Measurements from ENCODE around the gene SH2B3. TPM values are rescaled to one million over a fixed set of nuclear protein-coding genes. Genes with fewer than 3 reads are reported as not detected.
"Not testable (repeated sequence)": the region's sequence is repeated elsewhere in the genome, so short reads cannot be mapped to it uniquely, and the experiment has no call there.

The SH2B3 gene
- total RNA-seq, 1 donor from 2014 or later = 42.8 TPM

DNA sequence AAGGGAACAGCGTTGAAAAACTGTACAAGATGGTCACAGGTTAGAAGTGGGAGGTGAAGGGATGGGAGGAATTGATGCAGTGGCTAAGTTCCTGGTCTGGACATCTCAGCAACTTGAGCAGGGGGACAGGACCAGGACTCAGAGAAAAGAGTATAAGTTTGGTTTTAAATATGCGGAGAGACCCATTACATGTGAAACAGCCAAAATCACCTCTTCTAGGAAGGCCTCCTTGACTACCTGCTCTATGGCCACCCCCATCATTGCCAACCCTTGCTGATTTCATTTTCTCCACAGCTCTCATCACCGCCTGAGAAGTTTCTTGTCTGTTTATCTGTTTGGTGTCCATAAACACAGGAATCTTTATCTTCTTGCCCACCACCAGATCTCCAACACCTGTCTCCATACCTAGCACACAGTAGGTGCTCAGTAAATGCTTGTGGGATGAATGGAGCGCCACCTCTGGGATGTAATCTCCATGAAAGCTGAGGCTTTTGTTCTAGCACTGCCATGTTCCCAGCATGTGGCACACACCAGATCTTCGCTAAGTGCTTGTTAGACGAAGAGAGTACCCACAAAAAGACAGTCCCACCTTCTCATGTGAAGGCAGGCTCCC, 25.7 kb upstream of the SH2B3 start:
- intact Hi-C loops (cut with DNase I) = no loop called here
- DNase-seq (no peak), ATAC-seq (ENCODE audit: poor library complexity) (no peak)

DNA sequence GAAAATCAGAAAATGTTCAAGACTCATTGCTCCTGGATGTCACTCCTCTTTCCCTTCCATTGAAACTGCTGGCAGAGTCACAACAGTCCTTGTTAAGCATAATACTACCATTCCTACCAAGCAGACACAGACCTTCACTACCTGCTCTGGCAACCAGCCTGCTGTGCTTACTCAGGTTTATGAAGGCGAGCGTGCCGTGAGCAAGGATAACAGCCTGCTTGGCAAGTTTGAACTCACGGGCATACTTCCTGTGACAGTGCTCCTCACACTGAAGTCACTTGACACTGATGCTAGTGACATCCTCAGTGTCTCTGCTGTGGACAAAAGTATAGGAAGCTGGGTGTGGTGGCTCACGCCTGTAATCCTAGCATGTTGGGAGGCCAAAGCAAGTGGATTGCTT, 21.1 kb upstream of the SH2B3 start:
- intact Hi-C loops (cut with DNase I) = no loop called here
- DNase-seq = no peak
- no peak for ATAC-seq (ENCODE audit: poor library complexity)

DNA sequence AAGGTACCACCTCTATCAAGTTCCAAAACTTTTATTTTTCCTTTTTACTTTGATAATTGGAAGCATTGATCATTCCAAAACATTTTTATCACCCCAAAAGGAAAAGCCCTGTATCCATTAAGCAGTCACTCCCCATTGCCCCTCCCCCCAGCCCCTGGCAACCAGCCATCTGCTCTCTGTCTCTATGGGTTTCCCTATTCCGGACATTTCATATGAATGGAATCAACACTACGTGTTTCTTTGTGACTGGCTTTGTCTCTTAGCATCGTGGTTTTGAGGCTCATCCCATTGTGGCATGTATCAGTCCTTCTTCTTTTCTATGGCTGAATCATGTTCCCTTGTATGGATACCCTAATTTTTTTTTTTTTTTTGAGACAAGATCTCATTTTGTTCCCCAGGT, 18.8 kb upstream of the SH2B3 start:
- intact Hi-C loops (cut with DNase I) = no loop called here
- DNase-seq = no peak
- no peak for ATAC-seq (ENCODE audit: poor library complexity)

DNA sequence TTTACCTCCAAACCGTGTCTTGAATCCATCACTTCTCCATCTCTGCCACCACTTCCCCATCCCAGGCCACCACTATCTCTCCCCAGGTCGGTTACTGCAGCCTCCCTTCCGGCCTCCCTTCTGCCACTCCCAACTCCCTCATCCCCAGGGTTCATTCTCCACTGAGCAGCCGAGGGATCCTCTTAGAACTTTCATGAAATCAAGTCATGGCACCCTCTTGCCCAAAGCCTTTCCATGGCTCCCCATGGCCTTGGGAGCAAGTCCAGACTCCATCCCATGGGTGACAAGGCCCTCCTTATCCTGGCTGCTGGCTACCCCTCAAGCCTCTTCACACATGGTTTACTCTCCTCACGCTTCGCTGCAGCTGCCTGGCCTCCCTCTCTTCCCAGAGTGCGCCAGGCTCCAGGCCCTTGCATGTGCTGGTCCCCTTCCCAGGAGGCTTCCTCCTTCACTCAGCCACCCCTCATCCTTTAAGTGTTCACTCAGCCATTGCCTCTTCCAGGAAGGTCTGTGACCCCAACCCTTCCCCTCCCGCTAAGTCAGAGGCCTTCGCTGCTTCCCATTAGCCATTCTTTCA, 17.9 kb upstream of the SH2B3 start:
- intact Hi-C loops (cut with DNase I) = no loop called here
- ATAC-seq (ENCODE audit: poor library complexity) (no peak), DNase-seq (no peak)

DNA sequence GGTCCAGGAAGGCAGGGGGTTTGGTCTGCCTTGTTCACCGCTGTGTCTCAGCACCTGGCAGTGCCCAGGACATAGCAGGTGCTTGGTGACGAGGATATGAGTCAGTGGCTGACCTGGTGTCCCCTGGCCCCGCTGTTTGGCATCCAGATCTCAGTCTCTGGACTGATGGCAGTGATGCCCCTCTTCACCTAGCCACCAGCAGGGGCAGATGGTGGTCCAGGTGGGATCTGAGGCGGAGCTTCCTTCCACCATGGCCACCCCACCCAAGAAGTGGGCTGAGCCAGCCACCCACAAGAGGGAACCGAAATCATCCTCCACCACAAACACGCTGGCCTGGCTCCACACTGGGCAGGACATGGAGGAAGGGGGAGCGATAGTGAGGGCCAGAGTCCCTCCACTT, 16.1 kb upstream of the SH2B3 start:
- ATAC-seq (ENCODE audit: poor library complexity) (no peak), DNase-seq (no peak)
- intact Hi-C loops (cut with DNase I) = no loop called here

DNA sequence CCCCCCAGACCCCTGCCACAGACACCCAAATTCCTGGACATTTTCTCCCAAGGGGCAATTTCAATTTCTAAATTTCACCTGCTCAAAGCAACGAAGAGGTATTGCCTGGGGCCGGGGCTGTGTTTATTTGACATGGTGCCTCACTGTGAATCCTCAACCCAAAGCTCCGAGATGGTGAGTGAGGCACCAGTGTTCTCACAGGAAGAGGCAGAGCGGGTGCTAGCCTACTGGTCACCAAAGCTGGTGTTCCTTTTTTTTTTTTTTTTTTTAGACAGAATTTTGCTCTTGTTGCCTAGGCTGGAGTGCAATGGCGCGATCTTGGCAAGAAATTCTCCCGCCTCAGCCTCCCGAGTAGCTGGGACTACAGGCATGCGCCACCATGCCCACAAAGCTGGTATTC, 14.8 kb upstream of the SH2B3 start:
- intact Hi-C loops (cut with DNase I) = no loop called here
- DNase-seq = no peak
- ATAC-seq (ENCODE audit: poor library complexity) = no peak

DNA sequence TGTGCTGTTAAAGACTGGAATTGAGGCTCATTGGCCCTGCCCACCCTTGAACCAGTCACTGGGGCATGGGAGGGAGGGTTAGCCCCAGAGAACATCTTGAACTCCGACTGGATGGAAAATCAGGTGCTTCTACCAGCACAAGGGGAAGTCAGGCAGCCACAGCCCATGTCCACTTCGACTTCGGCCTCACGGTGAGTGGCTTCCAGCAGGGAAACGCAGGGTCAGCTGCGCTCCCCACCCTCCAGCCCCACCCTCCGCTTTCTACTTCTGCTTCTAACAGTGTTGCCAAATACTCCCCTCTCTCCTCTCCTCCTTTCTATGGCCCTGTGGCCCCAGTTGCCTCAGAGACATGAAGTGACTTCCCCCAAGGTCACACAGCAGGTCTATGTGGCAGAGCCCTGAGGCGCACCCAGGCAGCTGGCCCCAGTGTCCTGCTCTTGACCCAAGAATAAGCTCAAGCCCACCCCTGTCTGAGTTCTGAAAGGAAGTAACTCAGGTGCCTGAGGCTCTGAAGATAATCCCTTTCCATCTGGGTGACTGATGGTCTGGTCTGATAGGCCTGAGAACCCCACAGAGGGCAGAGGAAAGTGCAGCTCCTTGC, 11.9 kb upstream of the SH2B3 start:
- peak; percentile 74 for DNase-seq
- intact Hi-C loops (cut with DNase I) = no loop called here
- ATAC-seq (ENCODE audit: poor library complexity) = peak; percentile 34

DNA sequence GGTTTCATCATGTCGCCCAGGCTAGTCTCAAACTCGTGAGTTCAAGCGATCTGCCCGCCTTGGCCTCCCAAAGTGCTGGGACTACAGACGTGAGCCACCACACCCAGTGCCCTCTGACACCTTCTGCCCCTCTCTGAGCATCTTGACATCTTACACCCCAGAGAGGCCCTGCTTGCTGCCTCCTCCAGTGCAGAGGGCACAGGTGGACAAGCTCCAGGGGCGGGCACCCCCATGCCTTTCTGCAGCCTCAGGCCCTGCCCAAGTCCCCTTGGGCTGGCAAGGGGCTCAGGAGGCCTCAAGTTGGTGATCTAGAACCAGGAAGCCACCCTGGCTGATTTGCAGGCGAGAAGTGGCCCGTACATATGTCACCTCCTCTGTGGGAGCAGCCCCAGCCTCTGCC, 11.2 kb upstream of the SH2B3 start:
- DNase-seq (no peak), ATAC-seq (ENCODE audit: poor library complexity) (no peak)
- intact Hi-C loops (cut with DNase I) = no loop called here

DNA sequence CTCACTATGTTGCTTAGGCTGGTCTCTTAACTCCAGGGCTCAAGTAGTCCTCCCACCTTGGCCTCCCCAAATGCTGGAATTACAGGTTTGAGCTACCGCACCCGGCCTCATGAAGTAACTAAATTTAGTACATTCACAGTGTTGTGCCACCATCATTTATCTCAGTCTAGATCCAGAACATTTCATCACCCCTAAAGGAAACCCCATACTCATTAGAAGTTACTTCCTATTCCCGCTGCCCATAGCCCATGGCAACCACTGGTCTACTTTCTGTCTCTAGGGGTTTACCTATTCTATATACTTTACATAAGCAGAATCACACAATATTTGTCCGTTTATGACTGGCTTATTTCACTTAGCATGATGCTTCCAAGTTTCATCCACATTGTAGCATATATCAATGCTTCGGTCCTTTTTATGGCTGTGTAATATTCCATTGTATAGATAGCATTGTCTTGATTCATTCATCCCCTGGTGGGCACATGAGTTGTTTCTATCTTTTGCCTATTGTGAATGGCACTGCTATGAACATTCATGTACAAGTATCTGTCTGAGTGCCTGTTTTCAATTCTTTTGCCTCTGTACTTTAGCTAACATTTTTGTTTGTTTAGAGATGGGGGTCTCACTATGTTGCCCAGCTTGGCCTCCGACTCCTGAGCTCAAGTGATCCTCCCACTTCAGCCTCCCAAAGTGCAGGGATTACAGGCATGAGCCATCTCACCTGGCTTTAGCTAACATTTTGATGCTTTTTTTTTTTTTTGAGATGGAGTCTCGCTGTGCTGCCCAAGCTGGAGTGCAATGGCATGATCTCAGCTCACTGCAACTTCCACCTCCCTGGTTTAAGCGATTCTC, 10.2 kb upstream of the SH2B3 start:
- no peak for ATAC-seq (ENCODE audit: poor library complexity)
- intact Hi-C loops (cut with DNase I) = loop anchor here (2.0 kb wide), 2 partner anchors 55 to 133 kb away; no protein-coding TSS in a partner anchor

DNA sequence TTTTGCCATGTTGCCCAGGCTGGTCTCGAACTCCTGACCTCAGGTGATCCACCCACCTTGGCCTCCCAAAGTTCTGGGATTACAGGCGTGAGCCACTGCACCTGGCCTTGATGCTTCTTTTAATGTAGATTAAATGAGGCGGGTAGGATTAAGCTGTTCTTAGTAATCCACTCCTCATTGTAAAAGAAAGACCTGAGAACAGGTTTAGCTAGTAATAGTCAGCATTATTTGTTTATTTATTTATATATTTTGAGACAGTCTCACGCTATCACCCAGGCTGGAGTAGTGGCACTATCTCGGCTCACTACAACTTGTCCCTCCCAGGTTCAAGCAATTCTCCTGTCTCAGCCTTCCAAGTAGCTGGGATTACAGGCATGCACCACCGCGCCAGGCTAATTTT, 9.5 kb upstream of the SH2B3 start:
- not testable (repeated sequence) for ATAC-seq (ENCODE audit: poor library complexity); DNase-seq
- intact Hi-C loops (cut with DNase I) = loop anchor here (2.0 kb wide), 2 partner anchors 55 to 133 kb away; no protein-coding TSS in a partner anchor

More for the DNA sequence above, 10.2 kb upstream of the SH2B3 start:
- no peak for DNase-seq

DNA sequence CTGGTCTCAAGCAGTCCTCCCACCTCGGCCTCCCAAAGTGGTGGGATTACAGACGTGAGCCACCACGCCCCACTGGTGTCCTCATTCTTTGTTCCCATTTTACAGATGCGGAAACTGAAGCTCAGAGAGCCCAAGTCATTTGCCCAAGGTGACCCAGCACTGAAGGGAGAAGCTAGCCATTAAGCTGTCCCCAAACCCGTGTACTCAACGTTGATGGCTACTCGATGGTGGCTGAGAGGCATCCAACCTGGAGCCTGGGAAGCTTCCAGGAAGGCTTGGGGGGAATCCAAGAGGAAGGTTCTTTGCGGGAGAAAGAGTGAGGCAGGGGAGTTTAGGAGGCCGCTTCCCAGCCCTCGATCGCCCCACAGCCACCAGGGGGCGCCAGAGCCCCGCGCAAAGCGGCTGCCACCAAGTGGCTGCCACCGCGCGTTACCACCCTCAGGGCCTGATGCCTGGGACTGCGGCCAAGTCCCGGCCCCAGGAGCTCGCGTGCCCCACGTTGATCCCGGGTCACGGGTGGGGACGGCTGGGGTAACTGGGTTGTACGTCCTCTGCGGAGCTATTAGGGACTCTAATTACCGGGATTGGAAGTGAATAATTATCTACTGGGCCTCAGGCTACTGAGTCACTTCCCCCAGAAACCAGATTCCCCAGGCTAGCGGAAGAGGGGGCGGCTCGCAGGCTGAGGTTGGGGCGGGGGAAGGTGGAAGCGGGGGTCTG, 8.8 kb upstream of the SH2B3 start:
- DNase-seq (peak; percentile 92), ATAC-seq (ENCODE audit: poor library complexity) (peak; percentile 93)
- intact Hi-C loops (cut with DNase I) = loop anchor here (2.0 kb wide), 2 partner anchors 54 to 132 kb away; no protein-coding TSS in a partner anchor

DNA sequence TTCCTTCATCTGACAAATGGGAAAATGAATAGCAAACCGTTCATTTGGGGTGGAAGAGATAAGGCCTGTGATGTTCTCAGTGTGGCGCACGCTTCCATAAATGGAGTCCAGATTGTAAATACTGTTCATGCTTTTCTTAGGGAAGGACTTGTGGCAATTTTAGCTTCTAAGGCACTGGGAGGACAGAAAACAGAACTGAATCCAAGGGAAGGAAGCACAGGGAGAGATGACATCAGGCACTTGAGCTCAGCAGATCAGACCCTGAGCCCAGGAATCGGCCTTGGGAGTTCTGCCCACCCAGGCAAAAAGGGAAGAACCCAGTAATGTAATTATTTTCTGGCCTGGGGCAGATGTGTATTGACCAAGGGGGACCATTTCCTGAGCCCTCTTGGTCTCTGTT, 7.2 kb upstream of the SH2B3 start:
- ATAC-seq (ENCODE audit: poor library complexity) (no peak), DNase-seq (no peak)
- intact Hi-C loops (cut with DNase I) = no loop called here

DNA sequence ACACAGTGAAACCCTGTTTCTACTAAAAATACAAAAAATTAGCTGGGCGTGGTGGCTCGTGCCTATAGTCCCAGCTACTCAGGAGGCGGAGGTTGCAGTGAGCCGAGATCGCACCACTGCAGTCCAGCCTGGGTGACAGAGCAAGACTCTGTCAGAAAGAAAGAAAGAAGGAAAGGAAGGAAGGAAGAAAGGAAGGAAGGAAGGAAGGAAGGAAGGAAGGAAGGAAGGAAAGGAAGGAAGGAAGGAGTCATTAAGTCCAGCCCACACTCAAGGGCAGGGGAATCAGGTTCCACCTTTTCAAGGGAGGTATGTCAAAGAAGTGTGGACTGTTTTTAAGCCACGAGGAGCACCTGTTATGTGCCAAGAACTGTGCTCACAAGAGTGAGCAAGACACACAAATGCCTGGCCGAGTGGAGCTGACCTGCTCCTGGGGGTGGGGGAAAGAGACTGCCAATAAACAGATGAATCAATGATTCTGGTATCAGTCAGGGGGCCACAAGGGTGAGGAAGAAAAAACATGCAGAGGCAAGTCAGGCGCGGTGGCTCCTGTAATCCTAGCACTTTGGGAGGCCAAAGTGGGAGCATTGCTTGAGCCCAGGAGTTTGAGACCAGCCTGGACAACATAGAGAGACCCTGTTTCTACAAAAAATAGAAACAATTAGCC, 5.8 kb upstream of the SH2B3 start:
- ATAC-seq (ENCODE audit: poor library complexity); intact Hi-C loops (cut with DNase I); DNase-seq: not testable (repeated sequence)

DNA sequence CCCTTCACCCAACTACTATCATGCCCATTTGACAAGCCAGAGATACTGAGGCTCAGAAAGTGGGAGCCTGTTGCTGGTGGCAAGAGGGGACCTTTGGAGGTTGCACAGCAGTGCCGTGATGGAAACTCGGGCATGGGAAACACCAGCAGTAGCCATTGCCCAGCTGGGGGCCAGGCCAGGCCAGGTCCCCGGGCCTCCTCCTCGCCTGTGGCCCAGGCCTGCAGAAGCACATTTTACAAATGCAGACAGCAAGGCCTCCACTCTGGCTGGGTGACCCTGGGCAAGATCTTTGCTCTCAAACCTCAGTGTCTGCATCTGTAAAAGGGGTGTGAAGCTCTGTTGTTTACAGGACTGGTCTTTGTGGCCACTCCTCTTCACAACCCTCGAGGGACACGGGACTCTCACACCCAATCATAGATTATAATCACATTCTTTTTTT, 4.5 kb upstream of the SH2B3 start:
- ATAC-seq (ENCODE audit: poor library complexity) (no peak), DNase-seq (no peak)
- intact Hi-C loops (cut with DNase I) = no loop called here

DNA sequence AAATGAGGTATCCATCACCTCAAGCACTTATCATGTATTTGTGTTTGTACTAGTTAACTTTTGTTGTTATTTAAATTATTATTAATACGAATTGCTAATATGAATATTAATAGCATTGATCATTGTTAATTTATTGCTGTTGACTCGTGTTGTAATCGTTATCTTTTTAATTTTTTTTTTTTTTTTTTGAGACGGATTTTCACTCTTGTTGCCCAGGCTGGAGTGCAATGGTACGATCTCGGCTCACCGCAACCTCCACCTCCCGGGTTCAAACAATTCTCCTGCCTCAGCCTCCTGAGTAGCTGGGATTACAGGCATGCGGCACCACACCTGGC, 3.3 kb upstream of the SH2B3 start:
- intact Hi-C loops (cut with DNase I); DNase-seq; ATAC-seq (ENCODE audit: poor library complexity): not testable (repeated sequence)

DNA sequence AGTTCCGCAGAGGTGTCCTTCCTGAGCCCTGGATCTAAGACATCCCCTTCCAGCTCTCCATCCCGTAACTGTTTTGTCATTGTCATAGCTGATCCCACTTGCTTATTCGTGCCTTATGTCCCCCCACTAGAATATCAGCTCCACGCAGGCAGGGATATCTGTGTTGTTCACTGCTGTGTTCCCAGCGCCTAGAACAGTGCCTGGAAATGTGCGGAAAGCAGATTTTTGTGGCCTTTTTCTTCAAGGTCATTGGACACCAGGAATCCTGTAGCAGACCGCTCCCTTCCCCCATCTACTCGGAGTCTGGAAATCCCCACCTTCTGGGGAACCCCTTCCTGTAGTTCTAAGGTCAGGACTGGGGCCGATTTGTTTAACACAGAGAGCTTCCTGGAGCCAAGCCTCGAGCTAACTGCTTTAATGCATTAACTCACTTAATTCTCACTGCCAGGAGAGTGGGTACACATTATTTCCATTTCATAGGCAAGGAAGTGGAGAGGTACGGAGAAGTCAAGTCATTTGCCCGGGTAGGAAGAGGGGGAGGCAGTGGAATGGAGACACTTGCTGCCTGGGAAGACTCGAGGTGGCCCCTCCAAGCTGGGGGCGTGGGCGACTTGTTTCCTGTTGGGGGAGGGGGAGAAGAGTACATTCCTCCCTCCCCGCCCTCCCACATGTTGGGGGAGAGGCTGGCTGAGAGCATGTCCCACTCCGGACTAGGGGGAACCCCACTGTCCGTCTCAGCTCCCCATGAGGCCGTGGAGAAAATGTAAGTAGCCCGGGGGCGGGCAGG, 1.2 kb upstream of the SH2B3 start:
- ATAC-seq (ENCODE audit: poor library complexity) = no peak
- no peak for DNase-seq
- intact Hi-C loops (cut with DNase I) = no loop called here

DNA sequence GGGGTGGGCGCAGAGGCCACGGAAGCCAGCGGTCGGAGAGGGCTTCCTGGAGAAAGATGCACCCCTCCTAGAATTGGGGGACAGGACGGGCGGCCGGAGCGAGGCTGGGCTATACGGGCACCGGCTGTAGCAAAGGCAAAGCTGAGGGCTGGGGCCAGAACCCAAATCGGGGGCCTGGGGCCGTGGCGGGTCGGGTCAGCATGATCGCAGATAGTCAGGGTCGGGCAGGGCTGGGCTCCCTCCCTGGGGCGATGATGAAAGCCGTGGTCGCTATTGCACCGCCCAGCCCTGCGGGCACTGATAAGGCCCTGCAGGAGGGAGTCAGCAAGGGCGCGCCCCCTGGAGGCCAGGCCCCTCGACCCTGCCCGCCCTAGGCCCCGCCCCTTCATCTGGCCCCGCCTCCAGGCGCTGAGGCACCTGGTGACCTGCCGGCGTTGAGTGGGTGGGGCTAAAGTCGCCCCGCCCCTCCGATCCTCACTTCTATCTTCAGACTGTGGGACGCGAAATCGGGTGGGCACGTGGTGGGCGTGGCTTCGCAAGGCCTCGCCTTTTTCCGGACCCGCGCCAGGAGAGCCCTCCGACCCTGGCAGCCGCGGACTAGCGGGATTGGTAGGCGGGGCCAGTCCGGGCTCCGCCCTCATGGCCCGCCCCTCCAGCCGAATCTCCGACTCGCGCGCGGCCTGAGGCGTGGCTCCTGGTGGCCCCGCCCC, 419 bp upstream of the SH2B3 start:
- intact Hi-C loops (cut with DNase I) = no loop called here
- peak; percentile 88 for ATAC-seq (ENCODE audit: poor library complexity)

More for the DNA sequence above, 419 bp upstream of the SH2B3 start:
- peak; percentile 96 for DNase-seq
